ENCODE data around the gene GLIS1.
"Not testable (repeated sequence)": the region's sequence is repeated elsewhere in the genome, so short reads cannot be mapped to it uniquely, and the experiment has no call there.

Gene GLIS1

DNA sequence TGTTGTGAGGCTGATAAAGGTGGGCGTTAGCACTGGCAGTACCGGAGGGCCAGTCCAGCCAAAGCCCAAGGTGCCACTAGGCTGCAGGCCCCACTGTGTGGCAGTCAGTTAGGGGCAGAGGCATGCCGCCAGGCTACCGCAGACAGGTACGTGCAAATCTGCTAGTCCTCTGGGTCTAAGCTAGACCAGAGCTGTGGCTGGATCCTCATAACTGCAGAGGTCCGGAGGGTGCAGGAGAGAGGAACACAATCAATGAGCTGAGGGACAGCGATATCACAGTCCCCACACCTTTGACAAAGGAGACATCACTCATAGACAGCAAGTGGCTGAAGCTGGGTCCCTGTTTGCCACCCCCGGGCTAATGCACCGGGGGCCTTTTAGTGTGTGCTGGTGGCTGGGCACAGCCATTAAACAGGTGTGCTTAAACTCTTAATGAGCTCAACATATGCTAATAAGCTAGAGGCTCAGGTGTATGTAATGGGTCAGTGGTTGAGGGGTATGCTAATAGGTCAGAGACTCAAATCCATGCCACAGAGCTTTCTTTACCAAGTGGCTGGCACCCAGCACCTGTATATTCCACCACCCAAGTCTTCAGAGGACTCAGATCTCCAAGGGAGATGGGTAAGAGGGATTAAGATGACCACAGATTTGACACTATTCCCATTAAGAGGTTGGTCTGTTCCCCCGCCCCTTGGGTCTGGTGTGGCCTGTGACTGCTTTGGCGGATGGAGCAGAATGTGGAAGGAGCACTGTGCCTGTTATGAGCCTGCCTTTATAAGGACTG, 82.0 kb downstream of the GLIS1 start:
- DNase-seq (ENCODE audit: extremely low read depth in 1 of 2, low read depth in 1 of 2) = no peak

GRCh38 chr1:53655931-53656746, 82.8 kb downstream of the GLIS1 start:
- no peak for DNase-seq (ENCODE audit: extremely low read depth in 1 of 2, low read depth in 1 of 2)

GRCh38 chr1:53654216-53655210, 84.5 kb downstream of the GLIS1 start:
- no peak for DNase-seq (ENCODE audit: extremely low read depth in 1 of 2, low read depth in 1 of 2)

GRCh38 chr1:53653631-53654030, 85.3 kb downstream of the GLIS1 start:
- no peak for DNase-seq (ENCODE audit: extremely low read depth in 1 of 2, low read depth in 1 of 2)

DNA sequence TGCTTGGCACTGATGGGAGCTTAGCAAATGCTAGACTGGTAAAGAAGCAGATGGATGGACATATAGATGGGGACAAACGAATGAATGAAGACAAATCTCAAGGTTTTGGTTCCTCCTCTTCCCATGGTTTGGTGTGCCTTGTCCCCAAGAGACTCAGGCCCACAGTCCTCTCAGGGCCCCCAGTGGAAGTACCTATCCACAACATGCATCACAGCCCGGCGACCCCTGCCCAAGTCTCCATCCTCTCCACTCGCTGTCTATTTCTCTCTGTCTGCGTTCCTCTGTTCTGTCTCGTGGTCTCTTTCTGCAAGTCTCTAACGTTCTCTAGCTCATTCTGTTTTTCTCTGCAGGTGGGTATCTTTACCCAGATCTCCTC, 85.8 kb downstream of the GLIS1 start:
- DNase-seq (ENCODE audit: extremely low read depth in 1 of 2, low read depth in 1 of 2) = no peak

- DNase-seq (ENCODE audit: extremely low read depth in 1 of 2, low read depth in 1 of 2) = no peak
Observed at GRCh38 chr1:53652441-53653199, 86.3 kb downstream of the GLIS1 start.

- DNase-seq (ENCODE audit: extremely low read depth in 1 of 2, low read depth in 1 of 2) = no peak
Observed at GRCh38 chr1:53651356-53651755, 87.6 kb downstream of the GLIS1 start.

GRCh38 chr1:53648516-53648915, 90.4 kb downstream of the GLIS1 start:
- no peak for DNase-seq (ENCODE audit: extremely low read depth in 1 of 2, low read depth in 1 of 2)

GRCh38 chr1:53647915-53648314, 91.0 kb downstream of the GLIS1 start:
- DNase-seq (ENCODE audit: extremely low read depth in 1 of 2, low read depth in 1 of 2) = not testable (repeated sequence)

DNA sequence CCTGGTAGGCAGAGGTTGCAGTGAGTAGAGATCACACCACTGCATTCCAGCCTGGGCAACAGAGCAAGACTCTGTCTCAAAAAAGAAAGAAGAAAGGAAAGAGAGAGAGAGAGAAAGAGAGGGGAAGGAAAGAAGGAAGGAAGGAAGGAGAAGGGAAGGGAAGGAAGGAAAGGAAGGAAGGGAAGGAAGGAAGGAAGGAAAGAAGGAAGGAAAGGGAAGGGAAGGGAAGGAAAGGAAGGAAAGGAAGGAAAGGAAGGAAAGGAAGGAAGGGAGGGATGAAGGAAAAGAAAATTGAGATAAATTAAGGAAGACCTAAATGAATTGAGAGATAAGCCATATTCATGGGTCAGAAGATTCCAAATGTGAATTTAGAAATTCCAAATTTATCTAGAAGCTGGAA, 92.2 kb downstream of the GLIS1 start:
- no peak for DNase-seq (ENCODE audit: extremely low read depth in 1 of 2, low read depth in 1 of 2)

DNA sequence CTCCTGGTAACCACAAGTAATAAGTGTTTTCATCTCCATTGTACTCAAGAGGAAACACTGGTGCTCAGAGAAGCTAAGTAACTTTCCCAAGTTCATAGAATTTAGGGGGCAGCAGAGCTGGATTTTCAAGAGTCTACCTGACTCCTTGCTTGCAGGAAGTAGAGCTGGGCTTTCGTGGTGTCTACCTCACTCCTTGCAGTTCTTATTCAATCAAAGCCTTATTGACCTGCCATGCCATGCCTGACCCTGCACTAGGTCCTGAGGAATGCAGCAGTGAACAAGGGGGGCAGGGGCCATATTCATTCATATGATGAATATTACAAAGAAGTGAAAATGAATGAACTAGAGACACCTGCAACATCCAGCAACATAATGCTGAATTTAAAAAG, 93.3 kb downstream of the GLIS1 start:
- no peak for DNase-seq (ENCODE audit: extremely low read depth in 1 of 2, low read depth in 1 of 2)

DNA sequence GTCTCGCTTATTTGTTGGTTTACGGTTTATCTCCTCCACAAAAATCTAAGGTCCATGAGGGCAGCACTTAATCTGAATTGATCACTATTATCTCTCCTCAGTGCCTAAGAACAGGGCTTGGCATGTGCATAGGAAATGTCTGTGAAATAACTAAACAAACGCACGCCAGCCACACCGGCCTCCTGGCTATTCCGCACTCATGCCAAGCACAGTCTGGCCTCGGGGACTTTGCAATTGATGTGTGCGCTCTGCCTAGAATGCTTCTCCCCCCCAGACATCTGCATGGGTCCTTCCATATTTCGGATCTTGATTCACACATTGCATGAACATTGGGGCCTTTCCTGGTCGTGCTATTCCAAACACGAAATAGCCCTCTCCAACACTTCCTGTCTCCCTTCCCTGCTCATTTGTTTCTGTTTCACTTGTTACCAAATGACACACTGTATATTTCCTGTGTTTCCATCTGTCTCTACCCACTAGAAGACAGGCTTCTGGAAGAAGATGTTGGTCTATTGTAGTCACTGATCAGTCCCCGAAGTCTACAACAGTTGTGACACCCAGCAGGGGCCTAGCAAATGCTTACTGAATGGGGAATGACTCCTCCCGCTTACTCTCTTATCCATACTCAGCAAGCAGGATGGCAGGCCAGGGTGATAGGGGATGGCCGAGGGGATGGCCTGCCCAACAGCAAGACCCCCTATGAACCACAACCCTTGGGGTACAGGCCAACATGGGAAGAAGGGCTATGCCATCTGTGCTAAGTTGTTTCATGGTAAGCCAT, 93.9 kb downstream of the GLIS1 start:
- no peak for DNase-seq (ENCODE audit: extremely low read depth in 1 of 2, low read depth in 1 of 2)

- DNase-seq (ENCODE audit: extremely low read depth in 1 of 2, low read depth in 1 of 2) = no peak
Observed at GRCh38 chr1:53644496-53644895, 94.5 kb downstream of the GLIS1 start.

DNA sequence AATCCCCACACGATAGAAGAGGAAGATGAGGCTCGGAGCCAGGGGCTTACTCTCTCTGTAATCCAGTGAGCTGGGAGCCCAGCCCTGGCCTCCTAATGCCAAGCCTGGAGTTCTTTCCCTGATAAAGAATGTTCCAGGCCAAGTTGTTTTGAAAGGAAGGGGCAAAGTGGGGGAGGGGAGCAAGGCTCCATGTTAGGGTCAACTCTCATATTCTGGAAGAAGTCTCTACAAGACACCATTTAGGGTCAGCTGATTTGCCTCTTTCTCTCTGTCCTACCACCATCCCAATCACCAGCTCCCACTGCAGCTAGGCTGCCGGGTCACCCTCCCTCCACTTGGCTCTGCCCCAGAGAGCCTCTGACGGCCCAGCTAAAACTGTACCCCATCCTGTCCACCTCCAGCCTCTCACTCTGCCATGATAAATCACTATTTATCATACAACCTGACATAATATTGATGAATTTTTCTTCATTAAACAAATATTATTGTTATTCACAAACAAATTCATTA, 95.0 kb downstream of the GLIS1 start:
- no peak for DNase-seq (ENCODE audit: extremely low read depth in 1 of 2, low read depth in 1 of 2)

GRCh38 chr1:53643041-53643880, 95.7 kb downstream of the GLIS1 start:
- no peak for DNase-seq (ENCODE audit: extremely low read depth in 1 of 2, low read depth in 1 of 2)

DNA sequence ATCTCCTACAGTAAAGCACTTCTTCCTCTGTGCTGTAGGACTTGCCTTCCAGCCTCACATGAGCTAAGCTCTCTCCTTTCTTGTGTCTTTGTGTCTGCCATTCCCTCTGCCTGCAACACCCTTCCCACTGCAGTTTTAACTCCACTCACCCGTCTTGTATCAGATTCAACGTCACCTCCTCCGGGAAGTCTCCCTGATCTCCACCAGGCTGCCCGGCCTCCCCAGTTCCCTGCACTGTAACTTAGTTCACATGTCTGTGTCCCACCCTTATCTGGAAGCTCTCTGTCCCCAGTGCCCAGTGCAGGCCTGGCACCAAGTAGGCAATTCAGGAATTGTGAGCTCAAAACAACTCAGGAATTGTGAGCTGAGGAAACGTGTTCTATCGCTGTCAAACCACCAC, 96.4 kb downstream of the GLIS1 start:
- DNase-seq (ENCODE audit: extremely low read depth in 1 of 2, low read depth in 1 of 2) = no peak

- no peak for DNase-seq (ENCODE audit: extremely low read depth in 1 of 2, low read depth in 1 of 2)
Observed at GRCh38 chr1:53642215-53642555, 96.8 kb downstream of the GLIS1 start.

- DNase-seq (ENCODE audit: extremely low read depth in 1 of 2, low read depth in 1 of 2) = no peak
Observed at GRCh38 chr1:53641481-53642214, 97.3 kb downstream of the GLIS1 start.

Data from stimulated activated CD8-positive, alpha-beta memory T cell treated with anti-CD3 and anti-CD28 coated beads, Interleukin-7, amount 100 ng/mL, for 48 hours (primary cell).